Muscle layer of colon (tissue), 2 donors: Measurements from ENCODE around the gene INPP5A.

ENCODE experiments used
- H3K27ac ChIP-seq: one replicate; pipeline ENCODE4 v1.7.0; 2013; ENCODE audit warnings: low read depth, mild to moderate bottlenecking, low read length, moderate library complexity
- H3K27me3 ChIP-seq, 2 donors: one replicate each; pipeline ENCODE4 v1.7.0; 2013; ENCODE audit warnings: low read length in 2 of 2, mild to moderate bottlenecking in 2 of 2; ENCODE audit not compliant: insufficient read depth in 2 of 2, control insufficient read depth in 1 of 2
- H3K36me3 ChIP-seq: one replicate; pipeline ENCODE4 v1.7.0; 2013; ENCODE audit warnings: mild to moderate bottlenecking, low read length; ENCODE audit not compliant: insufficient read depth
- H3K4me1 ChIP-seq: one replicate; pipeline ENCODE4 v1.7.0; 2013; ENCODE audit warnings: mild to moderate bottlenecking, low read length; ENCODE audit not compliant: insufficient read depth
- H3K4me3 ChIP-seq, 2 donors: one replicate each; pipeline ENCODE4 v1.7.0; 2013; ENCODE audit warnings: low read length in 2 of 2, low read depth in 1 of 2, mild to moderate bottlenecking in 1 of 2, moderate library complexity in 1 of 2
- H3K9ac ChIP-seq: one replicate; pipeline ENCODE4 v1.7.0; 2013; ENCODE audit warnings: low read length
- H3K9me3 ChIP-seq: one replicate; pipeline ENCODE4 v1.7.0; 2013; ENCODE audit warnings: mild to moderate bottlenecking, low read length
- donor health status: abdominal sarcoma.
- donor health status: Adenocarcinoma of cecum.

Gene INPP5A

DNA sequence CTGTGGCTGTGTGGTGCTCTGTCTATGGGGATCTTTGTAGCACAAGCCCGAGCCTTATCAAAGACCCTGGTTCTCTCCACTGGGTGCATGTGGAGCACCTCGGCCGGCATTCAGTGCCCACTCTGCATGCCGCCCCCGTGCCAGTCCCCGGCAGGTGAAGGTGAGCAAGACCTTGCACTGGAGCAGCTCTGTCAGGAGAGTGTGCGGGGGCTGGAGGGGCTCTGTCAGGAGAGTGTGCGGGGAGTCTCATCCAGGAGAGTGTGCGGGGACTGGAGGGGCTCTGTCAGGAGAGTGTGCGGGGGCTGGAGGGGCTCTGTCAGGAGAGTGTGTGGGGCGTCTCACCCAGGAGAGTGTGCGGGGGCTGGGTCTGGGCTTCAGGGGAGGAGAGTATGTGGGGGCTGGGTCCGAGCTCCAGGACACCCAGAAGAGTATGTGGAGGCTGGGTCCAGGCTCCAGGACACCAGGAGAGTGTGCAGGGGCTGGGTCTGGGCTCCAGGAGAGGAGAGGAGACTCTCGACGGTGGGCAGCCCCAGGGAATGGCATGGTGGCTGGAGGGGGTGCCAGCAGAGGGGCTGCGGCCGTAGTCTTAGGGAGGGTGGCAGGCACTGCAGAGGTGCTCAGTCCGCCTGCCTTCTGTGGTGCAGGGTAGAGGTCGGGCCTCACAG is 40.8 kb downstream of the INPP5A start:
- Histone ChIP-seq H3K9me3 (no peaks in the 10 kb centered on the region), H3K9ac (no peak overlapping the region), H3K4me1 (peaks cover 63% of the 10 kb centered on the region), H3K27ac (no peak overlapping the region), H3K36me3 (no peaks in the 10 kb centered on the region), H3K4me3 (peak overlapping the region in 1 of 2 donors; percentile 16), H3K27me3 (no peaks in the 10 kb centered on the region)

DNA sequence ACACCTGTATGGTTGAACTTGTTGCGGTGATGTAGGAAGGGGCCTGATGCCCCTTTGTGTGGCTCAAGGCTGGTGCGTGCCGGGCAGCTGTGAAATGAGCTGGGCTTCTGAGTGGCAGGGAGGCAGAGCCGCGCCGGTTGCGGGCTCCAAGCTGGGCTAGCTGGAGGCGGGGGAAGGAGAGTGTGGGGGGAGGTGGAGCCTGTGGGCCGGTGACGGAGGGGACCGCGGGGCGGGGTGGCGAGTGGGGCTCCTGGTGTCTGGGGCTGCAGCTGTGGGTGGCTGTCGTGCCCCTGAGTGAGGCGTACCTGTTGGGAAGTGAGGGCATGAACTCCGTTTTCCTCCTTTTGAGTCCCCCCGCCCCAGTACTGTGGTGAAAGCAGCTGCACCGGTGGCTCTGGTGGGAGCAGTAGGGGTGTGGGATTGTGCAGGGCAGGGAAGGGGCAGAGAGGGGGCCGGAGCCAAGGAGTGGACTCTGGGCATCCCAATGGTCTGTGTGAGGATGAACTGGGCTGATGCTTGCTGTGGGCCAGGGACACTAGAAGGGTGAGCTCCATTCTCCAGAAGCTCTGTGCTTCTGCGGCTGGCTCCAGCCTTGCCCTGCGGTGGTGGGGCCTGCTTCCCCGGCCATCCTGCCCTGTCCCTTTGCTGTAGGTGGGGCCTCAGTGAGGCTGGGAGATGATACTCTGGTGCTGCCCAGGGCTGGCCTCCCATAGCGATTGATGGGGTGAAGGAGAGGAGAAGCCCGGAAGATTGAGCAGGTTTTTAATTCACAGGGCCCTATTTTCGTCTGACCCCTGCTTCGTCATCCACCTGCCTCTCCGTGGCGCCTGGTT is 41.7 kb downstream of the INPP5A start:
- Histone ChIP-seq H3K27ac (no peak overlapping the region), H3K4me1 (peaks cover 71% of the 10 kb centered on the region), H3K9me3 (no peaks in the 10 kb centered on the region), H3K36me3 (no peaks in the 10 kb centered on the region), H3K27me3 (no peaks in the 10 kb centered on the region), H3K4me3 (peak overlapping the region; percentile 8 to 16), H3K9ac (no peak overlapping the region)

DNA sequence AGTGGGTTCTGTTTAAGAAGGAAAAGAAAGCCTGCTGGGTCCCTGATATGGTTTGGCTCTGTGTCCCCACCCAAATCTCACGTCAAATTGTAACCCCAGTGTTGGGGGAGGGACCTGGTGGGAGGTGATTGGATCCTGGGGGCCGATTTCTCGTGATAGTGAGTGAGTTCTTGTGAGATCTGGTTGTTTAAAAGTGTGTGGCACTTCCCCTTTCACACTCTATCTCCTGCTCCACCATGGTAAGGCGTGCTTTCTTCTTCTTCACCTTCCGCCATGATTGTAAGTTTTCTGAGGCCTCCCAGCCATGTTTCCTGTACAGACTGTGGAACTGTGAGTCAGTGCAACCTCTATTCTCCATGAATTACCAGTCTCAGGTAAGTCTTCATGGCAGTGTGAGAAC is 42.6 kb downstream of the INPP5A start:
- Histone ChIP-seq H3K9me3 (no peaks in the 10 kb centered on the region), H3K27me3 (no peaks in the 10 kb centered on the region), H3K4me3 (no peak overlapping the region), H3K4me1 (peaks cover 64% of the 10 kb centered on the region), H3K27ac (no peak overlapping the region), H3K9ac (no peak overlapping the region), H3K36me3 (no peaks in the 10 kb centered on the region)

DNA sequence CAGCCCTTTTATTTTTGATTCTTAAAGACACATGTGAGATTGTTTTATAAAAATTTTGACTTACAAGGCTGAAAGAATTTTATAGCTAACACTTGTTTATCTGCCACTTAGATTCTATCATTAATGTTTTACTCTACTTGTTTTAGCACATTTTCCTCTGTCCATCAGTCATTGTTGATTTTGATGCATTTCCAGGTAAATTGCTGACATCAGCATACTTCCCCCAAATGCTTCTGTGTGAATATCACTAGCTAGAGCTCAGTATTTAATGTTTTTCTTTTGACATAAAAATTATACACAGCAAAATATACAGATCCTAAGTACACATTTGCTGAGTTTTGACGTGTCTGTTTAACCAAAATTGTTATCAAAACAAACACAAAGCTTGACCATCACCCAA is 43.0 kb downstream of the INPP5A start:
- Histone ChIP-seq H3K4me3 (no peak overlapping the region), H3K27ac (no peak overlapping the region), H3K9me3 (no peaks in the 10 kb centered on the region), H3K27me3 (no peaks in the 10 kb centered on the region), H3K9ac (no peak overlapping the region), H3K4me1 (peaks cover 64% of the 10 kb centered on the region), H3K36me3 (no peaks in the 10 kb centered on the region)

DNA sequence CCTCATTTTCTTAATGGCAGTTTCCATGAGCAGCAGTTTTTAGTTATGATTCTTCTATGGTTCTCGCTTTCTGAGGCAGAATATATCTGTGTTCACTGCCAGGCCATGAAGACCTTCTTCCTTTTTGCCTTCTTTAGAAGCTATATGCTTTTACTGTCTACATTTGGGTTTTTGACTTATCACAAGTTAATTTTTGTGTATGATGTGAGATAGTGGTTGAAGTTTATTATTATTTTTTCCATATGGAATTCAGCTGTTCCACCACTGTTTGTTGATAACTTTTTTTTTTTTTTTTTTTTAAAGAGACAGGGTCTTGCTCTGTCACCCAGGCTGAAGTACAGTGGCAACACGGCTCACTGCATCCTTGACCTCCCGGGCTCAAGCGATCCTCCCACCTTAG is 44.5 kb downstream of the INPP5A start:
- Histone ChIP-seq H3K9ac (no peak overlapping the region), H3K4me1 (peaks cover 64% of the 10 kb centered on the region), H3K36me3 (no peaks in the 10 kb centered on the region), H3K27me3 (no peaks in the 10 kb centered on the region), H3K9me3 (no peaks in the 10 kb centered on the region), H3K27ac (no peak overlapping the region), H3K4me3 (no peak overlapping the region)

DNA sequence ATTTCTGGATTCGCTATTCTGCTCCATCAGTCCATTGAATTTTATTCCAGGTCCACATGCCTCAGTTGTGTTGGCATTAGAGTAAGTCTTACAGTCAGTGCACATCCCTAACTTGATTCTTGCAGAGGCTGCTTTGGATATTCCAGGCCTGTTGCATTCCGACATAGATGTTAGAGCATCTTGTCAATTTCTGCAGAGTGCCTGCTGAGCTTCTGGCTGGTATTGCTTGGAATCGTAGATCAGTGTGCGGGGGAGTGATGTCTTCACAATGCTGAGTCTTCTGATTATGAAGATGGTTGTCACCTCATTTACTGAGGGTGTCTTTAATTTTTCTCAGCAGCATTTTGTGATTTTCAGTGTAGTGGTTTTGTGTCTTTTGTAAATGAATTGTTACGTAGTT is 45.2 kb downstream of the INPP5A start:
- no peak overlapping the region for H3K9ac ChIP-seq
- H3K27me3 ChIP-seq: no peaks in the 10 kb centered on the region
- H3K4me3 ChIP-seq: no peak overlapping the region
- peaks cover 64% of the 10 kb centered on the region for H3K4me1 ChIP-seq
- no peaks in the 10 kb centered on the region for H3K9me3 ChIP-seq
- peak overlapping the region; percentile 43 for H3K27ac ChIP-seq
- no peaks in the 10 kb centered on the region for H3K36me3 ChIP-seq

DNA sequence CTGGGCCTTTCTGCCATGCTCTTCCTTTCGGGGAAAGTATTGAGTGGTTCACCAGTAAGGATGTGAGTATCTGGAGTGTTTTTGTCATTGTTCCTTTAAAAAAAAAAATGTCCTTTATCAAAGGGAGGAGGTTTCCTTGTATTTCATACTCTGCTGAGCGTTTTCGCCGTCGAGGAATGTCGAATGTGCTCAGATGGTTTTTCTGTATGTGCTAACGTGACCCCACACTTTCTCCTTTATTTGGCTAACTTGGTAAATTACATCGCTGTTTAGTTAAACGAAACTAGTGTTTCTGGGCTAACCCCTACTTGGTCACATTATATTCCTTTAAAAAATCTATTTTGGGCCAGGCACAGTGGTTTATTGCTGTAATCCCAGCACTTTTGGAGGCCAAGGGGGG is 45.9 kb downstream of the INPP5A start:
- no peaks in the 10 kb centered on the region for H3K36me3 ChIP-seq
- no peak overlapping the region for H3K9ac ChIP-seq
- no peaks in the 10 kb centered on the region for H3K9me3 ChIP-seq
- no peak overlapping the region for H3K4me3 ChIP-seq
- H3K4me1 ChIP-seq: peaks cover 65% of the 10 kb centered on the region
- H3K27me3 ChIP-seq: no peaks in the 10 kb centered on the region
- H3K27ac ChIP-seq: peak overlapping the region; percentile 43

DNA sequence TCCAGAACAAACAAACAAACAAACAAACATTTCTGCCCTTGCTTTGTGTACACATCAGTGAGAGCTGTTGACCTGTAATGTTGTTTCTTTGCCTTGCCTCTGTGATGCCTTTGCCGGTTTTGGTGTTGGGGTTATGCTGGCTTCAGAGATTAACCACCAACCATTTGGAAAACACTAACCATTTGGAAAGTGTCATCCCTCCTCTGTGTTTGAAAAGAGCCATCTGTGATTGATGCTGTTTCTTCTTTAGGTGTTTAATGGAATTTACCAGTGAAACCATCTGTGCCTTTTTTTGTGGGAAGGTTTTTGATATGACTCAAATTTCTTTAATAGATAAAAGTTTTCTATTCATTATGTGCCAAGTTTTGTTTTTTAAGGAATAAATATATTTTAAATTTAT is 46.5 kb downstream of the INPP5A start:
- H3K36me3 ChIP-seq: no peaks in the 10 kb centered on the region
- no peak overlapping the region for H3K27ac ChIP-seq
- no peak overlapping the region for H3K4me3 ChIP-seq
- H3K4me1 ChIP-seq: peaks cover 65% of the 10 kb centered on the region
- H3K9me3 ChIP-seq: no peaks in the 10 kb centered on the region
- no peaks in the 10 kb centered on the region for H3K27me3 ChIP-seq
- no peak overlapping the region for H3K9ac ChIP-seq

DNA sequence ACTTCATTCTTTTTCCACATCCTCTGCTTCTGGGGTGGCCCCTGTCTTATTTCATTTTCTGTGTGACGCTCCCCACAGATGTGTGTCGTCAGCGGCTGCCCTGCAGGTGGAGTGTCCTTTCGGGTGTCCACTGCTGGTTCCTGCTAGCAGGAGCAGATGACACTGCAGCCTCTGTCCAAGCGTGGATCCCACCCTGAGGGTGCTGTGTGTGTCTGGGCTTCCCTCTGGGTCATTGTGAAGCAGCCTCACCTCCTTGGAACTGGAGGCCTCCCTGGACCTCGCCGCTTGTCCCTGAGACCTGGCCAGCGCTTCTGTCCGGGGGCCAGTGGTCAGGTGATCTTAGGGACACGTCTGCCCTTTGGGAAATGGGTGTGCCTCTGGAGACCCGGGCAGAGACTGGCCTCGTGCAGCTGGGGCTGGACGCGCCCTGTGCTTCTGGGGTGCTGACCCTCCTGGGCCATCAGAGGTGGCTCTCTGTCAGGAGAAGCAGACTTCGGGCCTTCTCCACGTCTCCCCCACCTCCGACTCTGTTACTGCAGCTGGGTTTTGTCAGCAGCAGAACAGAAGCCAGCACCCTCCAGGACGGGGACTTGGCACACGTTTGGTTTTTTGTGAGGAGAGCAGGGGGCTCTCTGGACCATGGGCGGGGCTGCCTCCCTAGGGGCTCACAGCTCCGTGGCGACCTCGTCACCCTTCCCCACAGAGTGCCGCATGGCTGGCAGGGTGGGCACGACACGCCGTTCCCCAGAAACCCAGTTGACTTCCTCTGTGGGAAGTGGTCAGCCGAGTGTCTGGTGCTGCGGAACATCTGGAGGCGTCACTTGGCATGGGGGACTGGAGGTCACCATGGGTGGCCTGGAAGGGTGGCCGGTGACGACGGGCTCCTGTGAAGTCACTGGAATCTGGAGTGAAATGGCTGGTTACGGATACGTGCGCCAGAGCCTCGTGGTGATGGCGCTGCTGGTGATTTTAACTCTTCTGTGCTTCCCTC is 48.4 kb downstream of the INPP5A start:
- no peaks in the 10 kb centered on the region for H3K9me3 ChIP-seq
- peaks cover 66% of the 10 kb centered on the region for H3K4me1 ChIP-seq
- peak overlapping the region; percentile 9 to 21 for H3K4me3 ChIP-seq
- no peaks in the 10 kb centered on the region for H3K36me3 ChIP-seq
- H3K27me3 ChIP-seq: no peaks in the 10 kb centered on the region
- H3K9ac ChIP-seq: no peak overlapping the region
- no peak overlapping the region for H3K27ac ChIP-seq

DNA sequence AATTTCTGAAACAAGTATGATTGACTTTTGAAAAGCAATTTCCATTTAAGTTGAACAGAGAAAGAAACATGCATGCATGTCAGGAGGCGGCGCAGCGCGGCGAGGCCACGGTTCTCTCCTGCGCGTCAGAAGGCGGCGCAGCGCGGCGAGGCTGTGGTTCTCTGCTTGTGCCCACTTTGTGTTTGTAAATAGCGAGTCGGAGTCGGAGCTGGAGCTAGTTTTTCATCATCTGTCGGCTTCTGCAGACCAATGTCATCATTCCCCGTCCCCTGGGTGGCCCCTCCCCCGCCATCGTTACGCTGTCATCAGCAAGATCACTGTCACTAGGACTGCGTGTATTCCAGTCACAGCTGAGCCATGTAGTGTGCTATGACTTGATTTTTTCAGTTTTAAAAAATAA is 49.2 kb downstream of the INPP5A start:
- peaks cover 70% of the 10 kb centered on the region for H3K4me1 ChIP-seq
- no peak overlapping the region for H3K27ac ChIP-seq
- no peaks in the 10 kb centered on the region for H3K27me3 ChIP-seq
- H3K4me3 ChIP-seq: peak overlapping the region in 1 of 2 donors; percentile 21
- H3K9me3 ChIP-seq: no peaks in the 10 kb centered on the region
- no peak overlapping the region for H3K9ac ChIP-seq
- no peaks in the 10 kb centered on the region for H3K36me3 ChIP-seq

DNA sequence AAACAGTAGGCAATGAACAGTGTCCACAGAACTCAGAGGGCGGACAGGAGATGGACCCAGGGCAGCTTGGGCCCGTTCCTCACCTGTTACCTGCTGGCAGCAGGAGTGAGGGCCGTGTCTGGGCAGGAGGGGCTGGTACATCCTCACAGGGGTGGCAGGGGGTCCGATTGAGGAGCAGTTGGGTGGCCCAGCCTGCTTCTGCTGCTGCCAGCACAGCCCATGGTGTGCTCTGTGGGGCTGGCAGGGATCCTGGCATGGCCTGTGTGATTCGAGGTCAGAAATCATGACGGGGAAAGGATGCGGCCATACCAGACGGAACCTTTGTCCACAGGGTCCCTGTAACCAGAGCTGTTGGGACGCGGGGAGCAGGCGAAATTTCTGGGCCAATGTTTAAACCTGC is 49.6 kb downstream of the INPP5A start:
- Histone ChIP-seq H3K4me1 (peaks cover 72% of the 10 kb centered on the region), H3K4me3 (no peak overlapping the region), H3K9ac (no peak overlapping the region), H3K9me3 (no peaks in the 10 kb centered on the region), H3K36me3 (no peaks in the 10 kb centered on the region), H3K27ac (no peak overlapping the region), H3K27me3 (no peaks in the 10 kb centered on the region)
